Pons (tissue), 1 donor: ENCODE data around the gene TRMT44.

ENCODE experiments used
- DNase-seq: peaks from one replicate; pipeline ENCODE4 v3.0.0-alpha.2; 2016; ENCODE audit warnings: low spot score

The TRMT44 gene

GRCh38 chr4:8493484-8493883 is 52.9 kb downstream of the TRMT44 start:
- DNase-seq = no peak

- DNase-seq = no peak
These were observed 53.6 kb downstream of the TRMT44 start for GRCh38 chr4:8494218-8494617.

GRCh38 chr4:8494983-8495548 is 54.5 kb downstream of the TRMT44 start:
- no peak for DNase-seq

GRCh38 chr4:8495803-8496202 is 55.2 kb downstream of the TRMT44 start:
- DNase-seq = no peak

GRCh38 chr4:8497762-8498161 is 57.2 kb downstream of the TRMT44 start:
- no peak for DNase-seq

- no peak for DNase-seq
These were observed 60.4 kb downstream of the TRMT44 start for GRCh38 chr4:8500966-8501365.

- DNase-seq = no peak
These were observed 61.2 kb downstream of the TRMT44 start for GRCh38 chr4:8501781-8502180.

GRCh38 chr4:8502371-8502770 is 61.8 kb downstream of the TRMT44 start:
- no peak for DNase-seq

- DNase-seq = no peak
These were observed 62.4 kb downstream of the TRMT44 start for GRCh38 chr4:8502836-8503585.

- no peak for DNase-seq
These were observed 63.2 kb downstream of the TRMT44 start for GRCh38 chr4:8503801-8504200.

GRCh38 chr4:8504279-8505007 is 63.9 kb downstream of the TRMT44 start:
- DNase-seq = no peak

- no peak for DNase-seq
These were observed 64.7 kb downstream of the TRMT44 start for GRCh38 chr4:8505229-8505628.

GRCh38 chr4:8506006-8506372 is 65.4 kb downstream of the TRMT44 start:
- no peak for DNase-seq

GRCh38 chr4:8506373-8507195 is 66.0 kb downstream of the TRMT44 start:
- DNase-seq = peak; percentile 35

GRCh38 chr4:8507196-8507570 is 66.6 kb downstream of the TRMT44 start:
- no peak for DNase-seq

GRCh38 chr4:8507624-8508023 is 67.0 kb downstream of the TRMT44 start:
- no peak for DNase-seq

GRCh38 chr4:8508266-8508665 is 67.7 kb downstream of the TRMT44 start:
- DNase-seq = no peak

GRCh38 chr4:8508740-8509139 is 68.2 kb downstream of the TRMT44 start:
- DNase-seq = no peak

GRCh38 chr4:8509311-8509950 is 68.9 kb downstream of the TRMT44 start:
- no peak for DNase-seq

GRCh38 chr4:8510191-8510590 is 69.6 kb downstream of the TRMT44 start:
- no peak for DNase-seq

- no peak for DNase-seq
These were observed 70.2 kb downstream of the TRMT44 start for GRCh38 chr4:8510611-8511285.
